LNCaP clone FGC (cell line): ENCODE measurements around the gene ADGRF5.

Experiments
- DNase-seq: peaks from one replicate; pipeline ENCODE4 v3.0.0-alpha.2; 2011; ENCODE audit warnings: low read depth
- H3K4me3 ChIP-seq: 2 replicates; pipeline ENCODE4 v1.5.1; 2011; ENCODE audit warnings: mild to moderate bottlenecking, low read depth, low read length, control low read depth
- CTCF ChIP-seq: IDR thresholded peaks from 2 replicates; pipeline ENCODE4 v1.5.1; 2012; ENCODE audit warnings: mild to moderate bottlenecking; ENCODE audit not compliant: control insufficient read depth, insufficient read depth; ENCODE audit errors: extremely low read depth

Gene ADGRF5, protein sequence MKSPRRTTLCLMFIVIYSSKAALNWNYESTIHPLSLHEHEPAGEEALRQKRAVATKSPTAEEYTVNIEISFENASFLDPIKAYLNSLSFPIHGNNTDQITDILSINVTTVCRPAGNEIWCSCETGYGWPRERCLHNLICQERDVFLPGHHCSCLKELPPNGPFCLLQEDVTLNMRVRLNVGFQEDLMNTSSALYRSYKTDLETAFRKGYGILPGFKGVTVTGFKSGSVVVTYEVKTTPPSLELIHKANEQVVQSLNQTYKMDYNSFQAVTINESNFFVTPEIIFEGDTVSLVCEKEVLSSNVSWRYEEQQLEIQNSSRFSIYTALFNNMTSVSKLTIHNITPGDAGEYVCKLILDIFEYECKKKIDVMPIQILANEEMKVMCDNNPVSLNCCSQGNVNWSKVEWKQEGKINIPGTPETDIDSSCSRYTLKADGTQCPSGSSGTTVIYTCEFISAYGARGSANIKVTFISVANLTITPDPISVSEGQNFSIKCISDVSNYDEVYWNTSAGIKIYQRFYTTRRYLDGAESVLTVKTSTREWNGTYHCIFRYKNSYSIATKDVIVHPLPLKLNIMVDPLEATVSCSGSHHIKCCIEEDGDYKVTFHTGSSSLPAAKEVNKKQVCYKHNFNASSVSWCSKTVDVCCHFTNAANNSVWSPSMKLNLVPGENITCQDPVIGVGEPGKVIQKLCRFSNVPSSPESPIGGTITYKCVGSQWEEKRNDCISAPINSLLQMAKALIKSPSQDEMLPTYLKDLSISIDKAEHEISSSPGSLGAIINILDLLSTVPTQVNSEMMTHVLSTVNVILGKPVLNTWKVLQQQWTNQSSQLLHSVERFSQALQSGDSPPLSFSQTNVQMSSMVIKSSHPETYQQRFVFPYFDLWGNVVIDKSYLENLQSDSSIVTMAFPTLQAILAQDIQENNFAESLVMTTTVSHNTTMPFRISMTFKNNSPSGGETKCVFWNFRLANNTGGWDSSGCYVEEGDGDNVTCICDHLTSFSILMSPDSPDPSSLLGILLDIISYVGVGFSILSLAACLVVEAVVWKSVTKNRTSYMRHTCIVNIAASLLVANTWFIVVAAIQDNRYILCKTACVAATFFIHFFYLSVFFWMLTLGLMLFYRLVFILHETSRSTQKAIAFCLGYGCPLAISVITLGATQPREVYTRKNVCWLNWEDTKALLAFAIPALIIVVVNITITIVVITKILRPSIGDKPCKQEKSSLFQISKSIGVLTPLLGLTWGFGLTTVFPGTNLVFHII (N-terminal part only)

DNA sequence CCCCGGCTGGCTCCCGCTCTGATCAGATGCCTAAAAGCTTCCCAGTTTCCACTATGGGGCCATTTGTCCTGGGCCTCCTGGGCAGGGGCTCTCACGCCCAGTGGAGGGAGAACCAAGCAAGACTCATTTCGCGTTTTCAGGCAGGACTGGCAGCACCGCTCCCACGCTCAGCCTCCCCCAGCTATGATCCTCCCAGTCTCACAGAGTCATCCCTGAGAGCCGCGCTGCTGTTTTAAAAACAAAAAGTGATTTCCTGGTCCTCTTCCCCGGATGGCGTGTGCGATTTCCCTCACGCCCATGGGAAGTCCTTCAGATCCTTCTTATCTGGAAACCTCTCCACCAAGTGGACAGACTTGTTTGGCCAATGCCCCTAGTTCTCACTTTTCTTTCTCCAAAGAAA, at the start of gene ADGRF5:
Gene ADGRF5, minus strand, starts transcription at position 208 of the 400 bp plus-strand sequence. CDS start 15,176 bp downstream, outside the sequence.
- DNase-seq: no peak
- no peak within 1 kb of the TSS for H3K4me3 ChIP-seq
- no peak for TF ChIP-seq CTCF

DNA sequence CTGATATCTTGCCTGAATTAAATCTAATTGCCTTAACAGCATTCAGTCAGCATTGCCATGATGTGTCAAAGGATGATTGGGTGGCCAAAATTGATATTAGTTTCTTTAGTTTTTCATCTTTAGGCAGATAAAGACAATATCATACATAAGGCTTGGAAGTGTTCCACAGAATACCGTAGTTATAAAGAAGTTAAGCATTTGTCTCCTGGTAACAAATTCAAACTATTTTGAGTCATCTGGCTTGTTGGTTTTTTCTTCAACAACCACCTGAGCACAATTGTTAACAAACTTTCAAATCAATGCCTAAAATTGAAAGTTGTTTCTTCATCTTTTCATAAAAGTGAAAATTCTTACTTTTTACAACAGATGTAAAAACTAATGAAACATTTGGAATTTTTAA, 47.5 kb upstream of the ADGRF5 start:
- no peak for DNase-seq
- no peak for TF ChIP-seq CTCF
- H3K4me3 ChIP-seq: no peak overlapping the region

DNA sequence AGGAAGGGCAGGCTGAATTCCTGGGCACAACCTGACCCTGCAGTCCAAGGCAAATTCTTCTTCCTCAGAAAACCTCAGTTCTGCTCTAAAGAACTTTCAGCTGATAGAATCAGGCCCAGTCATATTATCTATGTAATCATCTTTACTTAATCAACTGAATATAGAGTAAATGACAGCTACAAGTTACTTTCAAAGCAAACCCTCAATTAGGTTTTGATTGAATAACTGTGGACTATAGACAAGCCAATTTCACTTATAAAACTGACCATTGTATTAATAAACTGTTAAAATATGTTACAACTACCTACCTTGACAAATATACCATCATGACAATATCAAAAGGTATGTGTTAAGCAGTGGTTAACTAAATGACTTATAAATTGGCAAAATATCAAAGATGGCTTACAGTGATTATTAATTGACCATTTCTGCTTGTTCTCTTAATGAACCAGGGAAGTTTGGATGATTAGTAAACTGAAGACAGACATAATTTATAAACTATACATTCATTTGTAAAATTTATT, 46.1 kb upstream of the ADGRF5 start:
- no peak for DNase-seq
- no peak overlapping the region for H3K4me3 ChIP-seq
- TF ChIP-seq CTCF: no peak

DNA sequence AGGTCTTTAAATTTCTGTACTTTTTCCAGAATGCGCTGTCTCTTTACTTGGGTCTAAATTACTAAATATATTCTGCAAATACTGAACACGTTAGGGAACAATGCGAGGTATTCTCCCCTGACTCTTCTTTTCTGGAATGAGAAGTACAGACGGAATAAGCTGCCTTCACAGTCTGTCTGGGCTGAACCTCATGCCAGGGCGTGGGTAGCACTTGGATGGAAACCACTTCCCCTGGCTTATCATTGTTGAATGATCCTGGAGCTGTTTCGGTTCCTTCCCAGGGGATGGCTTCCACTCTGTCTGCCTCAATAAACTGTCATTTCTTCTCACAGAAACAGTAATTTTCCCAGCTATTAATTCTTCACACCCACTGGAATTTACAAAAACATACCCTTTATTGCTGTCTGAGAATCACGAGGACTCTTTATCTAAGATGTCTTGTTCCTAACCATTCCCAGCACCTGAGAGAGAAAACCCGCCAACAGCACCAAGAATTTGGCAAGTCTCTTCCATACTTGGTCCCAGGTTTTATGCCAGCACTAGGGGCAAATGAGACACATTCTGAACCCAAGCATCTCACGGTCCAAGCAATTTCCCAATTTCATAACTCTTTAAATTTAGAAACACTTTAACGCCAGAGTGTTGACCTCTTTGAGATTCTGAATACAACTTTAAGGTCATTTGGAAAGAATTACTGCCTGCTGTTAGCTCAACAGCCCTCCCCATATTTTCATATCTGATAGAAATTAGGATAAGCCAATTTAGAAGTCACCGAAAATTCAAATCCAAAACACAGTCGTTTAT, 43.2 kb upstream of the ADGRF5 start:
- DNase-seq: no peak
- no peak overlapping the region for H3K4me3 ChIP-seq
- TF ChIP-seq CTCF: no peak

DNA sequence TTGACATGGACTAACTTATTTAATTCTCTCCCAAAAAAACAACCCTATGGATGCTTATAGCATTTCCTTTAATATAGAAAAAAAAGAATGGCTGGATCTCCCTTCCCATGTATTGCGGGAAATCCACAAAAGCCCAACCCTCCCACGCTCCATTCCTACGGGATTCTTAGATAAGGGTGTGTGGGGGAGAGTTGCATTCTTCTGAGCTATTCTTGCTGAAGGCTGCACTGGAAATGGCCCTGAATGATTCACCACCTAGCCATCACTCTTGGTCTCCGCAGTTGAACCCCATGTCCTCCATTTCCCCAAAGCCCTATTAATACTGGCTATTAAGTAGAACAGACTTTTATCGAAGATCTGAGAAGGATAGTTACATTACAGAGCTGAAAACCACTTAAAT, 41.9 kb upstream of the ADGRF5 start:
- no peak overlapping the region for H3K4me3 ChIP-seq
- no peak for TF ChIP-seq CTCF
- no peak for DNase-seq

DNA sequence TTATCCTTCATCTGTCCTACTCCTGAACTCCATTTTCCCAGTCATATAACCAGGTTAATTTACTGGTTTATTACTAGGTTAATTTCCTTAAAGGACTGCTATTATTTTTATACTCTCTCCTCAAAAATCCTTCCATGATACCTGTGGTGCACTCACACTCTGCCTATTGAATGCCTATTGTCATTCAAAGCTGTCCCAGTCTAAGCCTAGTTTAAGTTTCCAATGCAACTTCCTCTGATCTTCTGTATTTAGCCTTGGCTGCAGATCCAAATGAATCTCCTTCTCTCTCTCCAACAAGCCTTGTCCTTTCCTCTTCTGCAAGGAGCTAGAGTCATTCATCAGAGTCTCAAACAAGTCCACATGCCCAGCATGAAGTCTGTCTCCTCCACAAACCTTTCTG, 41.3 kb upstream of the ADGRF5 start:
- DNase-seq: no peak
- TF ChIP-seq CTCF: no peak
- H3K4me3 ChIP-seq: no peak overlapping the region
